ENCODE results near the gene SLC22A13.
"Not testable (repeated sequence)": the region's sequence is repeated elsewhere in the genome, so short reads cannot be mapped to it uniquely, and the experiment has no call there.

Gene SLC22A13, protein sequence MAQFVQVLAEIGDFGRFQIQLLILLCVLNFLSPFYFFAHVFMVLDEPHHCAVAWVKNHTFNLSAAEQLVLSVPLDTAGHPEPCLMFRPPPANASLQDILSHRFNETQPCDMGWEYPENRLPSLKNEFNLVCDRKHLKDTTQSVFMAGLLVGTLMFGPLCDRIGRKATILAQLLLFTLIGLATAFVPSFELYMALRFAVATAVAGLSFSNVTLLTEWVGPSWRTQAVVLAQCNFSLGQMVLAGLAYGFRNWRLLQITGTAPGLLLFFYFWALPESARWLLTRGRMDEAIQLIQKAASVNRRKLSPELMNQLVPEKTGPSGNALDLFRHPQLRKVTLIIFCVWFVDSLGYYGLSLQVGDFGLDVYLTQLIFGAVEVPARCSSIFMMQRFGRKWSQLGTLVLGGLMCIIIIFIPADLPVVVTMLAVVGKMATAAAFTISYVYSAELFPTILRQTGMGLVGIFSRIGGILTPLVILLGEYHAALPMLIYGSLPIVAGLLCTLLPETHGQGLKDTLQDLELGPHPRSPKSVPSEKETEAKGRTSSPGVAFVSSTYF

DNA sequence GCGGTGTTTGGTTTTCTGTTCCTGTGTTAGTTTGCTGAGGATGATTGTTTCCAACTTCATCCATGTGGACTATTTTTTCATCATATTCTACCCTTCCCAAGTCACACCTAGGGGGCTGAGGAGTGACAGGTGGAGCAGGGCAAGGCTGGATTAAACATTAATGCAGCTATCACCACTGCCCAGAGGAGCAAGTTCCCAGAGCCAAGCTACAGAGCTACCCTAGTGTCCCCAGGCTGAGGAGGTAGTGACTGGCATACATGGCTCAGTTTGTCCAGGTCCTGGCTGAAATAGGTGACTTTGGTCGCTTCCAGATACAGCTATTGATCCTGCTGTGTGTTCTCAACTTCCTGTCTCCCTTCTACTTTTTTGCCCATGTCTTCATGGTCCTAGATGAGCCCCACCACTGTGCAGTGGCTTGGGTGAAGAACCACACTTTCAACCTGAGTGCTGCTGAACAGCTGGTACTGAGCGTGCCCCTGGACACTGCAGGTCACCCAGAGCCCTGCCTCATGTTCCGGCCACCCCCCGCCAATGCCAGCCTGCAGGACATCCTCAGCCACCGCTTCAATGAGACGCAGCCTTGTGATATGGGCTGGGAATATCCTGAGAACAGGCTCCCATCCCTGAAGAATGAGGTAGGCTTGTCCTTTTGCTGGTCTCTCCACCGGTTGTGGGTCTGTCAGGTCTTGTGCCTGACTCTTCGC, at the start of gene SLC22A13:
Gene SLC22A13 (plus strand): TSS at position 209 of the 704 bp plus-strand sequence. CDS start 49 bp downstream, at position 258.
- no peak for DNase-seq

DNA sequence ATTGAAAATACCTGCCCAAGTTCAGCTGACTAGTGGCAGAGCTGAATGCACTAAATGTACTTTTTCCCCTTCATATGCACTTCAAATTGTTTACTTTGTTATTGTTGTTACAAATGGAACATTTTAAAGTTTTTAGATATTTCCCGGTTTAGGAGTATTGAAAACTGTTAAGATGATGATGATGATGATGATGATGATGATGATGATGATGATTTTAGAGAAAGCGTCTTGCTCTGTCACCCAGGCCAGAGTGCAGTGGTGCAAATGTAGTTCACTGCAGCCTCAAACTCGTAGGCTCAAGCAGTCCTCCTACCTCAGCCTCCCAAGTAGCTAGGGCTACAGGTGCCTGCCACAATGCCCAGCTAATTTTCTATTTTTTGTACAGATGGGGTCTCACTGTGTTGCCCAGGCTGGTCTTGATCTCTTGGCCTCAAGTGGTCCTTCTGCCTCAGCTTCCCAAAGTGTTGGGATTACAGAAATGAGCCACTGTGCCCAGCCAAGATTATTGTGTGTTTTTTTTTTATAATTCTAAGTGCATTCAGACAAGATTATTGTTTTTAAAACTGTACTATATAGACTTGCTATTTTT, 45.9 kb upstream of the SLC22A13 start:
- no peak for DNase-seq

DNA sequence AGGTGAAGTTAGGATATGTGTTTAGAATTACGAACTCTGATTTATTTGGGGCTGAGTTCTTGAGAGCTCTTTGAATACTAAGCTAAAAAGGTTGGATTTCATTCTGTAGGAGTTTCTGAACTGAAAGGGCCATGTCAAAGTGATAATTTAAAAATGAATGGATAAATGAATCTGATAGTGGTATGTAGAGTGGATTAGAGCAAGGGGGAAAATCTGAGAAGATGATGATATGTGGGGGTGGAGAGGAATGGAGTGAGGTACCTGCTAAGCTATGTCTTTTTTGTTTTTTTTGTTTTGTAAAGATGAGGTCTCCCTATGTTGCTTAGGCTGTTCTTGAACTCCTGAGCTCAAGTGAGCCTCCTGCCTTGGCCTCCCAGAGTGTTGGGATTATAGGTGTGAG, 44.6 kb upstream of the SLC22A13 start:
- DNase-seq: no peak

DNA sequence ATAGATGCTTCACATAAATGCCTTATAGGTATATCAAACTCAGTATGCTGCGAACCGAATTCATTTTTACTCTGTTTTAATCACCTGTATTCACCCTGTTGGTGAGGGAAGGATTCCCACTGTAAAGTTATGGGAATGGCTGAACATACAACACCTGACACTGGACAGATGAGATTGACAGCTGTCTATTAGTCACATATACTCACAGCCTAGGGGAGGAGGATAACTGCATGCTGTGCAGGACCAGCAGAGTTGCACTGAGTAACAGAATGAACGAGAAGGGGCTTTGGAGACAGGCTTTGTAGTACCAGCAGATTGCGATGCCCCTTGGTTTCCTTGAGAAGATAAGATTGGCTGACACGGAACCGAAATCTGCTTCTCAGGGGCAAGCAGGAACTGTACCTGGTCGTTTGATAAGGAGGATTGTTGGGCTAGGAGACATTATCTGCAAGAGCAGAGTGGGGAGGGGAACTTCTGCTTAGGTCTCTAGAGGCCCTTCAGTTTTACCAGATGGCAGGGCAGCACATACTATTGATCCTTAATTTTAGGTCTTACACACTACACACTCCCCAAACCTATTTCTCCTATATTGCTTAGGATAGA, 43.5 kb upstream of the SLC22A13 start:
- DNase-seq: no peak

DNA sequence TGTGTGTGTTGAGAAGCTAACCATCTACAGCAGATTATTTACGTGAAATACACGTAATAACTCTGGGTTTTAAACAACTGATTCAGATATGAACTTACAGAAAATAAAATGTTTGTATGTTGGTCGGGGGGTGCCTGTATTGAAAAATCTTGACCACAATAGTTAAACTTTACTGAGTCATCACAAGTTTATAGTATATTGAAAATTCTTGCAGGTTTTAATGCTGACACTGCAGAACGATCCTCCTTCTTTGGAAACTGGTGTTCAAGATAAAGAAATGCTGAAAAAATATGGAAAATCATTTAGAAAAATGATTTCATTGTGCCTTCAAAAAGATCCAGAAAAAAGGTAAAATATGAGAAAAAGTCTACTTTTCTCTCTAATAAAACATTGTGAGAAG, 41.3 kb upstream of the SLC22A13 start:
- no peak for DNase-seq

DNA sequence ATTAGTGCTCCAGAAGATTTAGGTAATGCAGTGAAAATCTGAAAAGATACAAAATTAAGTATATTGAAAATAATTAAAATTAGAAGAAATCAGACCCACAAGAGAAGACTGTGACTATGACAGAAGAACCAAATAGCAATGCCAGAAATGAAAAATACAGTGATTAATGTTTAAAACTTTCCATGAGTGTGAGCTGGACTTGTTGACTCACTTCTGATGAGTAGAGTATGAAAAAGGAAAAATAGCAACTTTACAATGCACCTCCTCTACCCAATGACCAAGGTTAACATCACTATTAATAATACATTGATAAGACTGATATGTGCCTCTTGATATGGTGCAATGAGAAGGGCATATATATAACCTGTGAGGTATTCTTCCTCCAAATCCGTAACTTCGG, 39.3 kb upstream of the SLC22A13 start:
- no peak for DNase-seq

DNA sequence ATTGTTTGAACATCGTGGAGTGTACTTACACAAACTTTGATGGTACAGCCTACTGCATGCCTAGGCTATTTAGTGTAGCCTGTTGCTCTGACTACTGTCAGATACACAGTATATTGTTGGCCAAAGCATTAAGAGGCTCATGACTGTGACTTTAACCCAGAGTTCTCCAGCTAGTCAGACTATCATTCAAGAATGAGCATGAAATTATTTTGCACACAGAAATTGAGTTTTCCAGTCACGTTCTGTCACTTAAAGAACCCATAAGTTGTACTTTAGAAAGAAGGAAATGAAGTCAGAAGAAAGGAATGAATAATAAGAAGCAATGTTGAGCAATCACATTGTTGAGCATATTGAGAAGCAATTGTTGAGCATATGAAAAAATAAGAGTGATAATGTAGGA, 37.6 kb upstream of the SLC22A13 start:
- no peak for DNase-seq

DNA sequence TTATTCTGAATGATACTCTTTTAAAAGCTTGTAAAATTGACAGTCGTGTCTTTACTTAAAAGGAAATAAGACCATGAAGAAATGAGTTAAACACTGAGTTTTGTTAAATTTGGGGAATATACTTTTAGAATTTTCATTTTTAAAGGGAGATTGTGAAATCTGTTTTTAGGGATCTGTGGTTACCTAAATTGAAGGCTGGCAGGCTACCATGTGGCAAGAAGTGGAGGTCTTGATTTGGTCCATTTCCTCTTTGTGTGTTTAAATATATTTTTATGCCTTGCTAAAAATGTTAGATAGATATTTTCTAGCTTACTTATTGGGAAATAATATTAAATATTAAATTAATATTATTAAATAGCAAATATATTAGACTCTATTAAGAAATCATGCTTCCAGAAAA, 36.6 kb upstream of the SLC22A13 start:
- no peak for DNase-seq

DNA sequence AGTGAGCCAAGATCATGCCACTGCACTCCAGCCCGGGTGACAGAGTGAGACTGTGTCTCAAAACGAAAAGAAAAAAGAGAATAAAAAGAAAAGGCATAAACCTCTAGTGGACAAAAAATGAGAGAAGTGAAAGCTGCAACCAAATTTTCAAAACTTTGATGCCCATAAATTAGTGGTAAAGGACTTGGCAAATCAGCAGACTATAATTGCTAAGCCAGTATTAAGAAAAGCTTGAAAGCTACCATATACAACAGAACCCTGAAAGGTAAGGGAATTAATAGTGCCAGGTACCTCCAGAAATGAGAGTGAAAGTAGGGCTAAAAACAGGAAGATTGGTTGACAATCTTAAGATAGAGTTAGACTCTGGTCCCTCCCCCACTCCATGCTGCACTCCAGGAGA, 32.9 kb upstream of the SLC22A13 start:
- no peak for DNase-seq

DNA sequence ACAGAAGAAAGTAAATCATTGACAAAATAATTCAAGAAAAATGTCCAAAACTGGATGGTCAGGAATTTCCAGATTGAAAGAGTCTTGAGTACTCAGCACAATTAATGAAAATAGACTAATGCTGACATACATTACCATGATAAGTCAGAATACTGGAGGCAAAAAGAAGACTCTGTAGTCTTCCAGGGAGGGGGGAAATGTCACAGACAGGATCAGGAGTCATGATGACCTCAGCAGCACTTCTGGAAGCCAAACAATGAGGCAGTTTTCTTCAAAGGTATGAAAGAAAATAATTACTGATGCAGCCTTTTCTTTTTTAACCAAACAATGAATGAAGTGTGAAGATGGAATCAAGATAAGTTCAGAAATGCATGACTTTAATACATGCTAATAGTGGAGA, 30.1 kb upstream of the SLC22A13 start:
- DNase-seq: no peak

DNA sequence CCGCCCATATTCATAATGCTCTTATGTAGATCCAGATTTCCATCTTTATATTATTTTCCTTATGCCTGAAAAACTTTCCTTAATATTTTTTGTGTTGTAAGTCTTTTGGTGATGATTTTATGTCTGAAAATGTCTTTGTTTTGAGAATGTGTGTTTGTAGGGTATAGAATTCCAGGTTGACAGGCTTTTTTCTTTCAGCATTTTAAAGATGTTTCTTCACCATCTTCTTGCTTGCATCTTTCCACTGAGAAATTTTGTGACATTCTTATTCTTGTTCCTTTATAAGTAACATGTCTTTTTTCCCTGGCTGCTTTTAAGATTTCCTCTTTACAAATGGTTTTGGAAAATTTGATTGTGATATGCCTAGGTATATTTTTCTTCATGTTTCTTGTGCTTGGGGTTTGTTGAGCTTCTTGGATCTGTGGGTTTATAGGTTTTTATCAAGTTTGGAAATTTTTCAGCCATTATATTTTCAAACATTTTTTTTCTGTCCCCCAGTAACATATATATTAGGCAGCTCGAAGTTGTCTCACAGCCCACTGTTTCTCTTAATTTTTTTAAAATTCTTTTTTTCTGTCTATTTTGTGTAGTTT, 27.1 kb upstream of the SLC22A13 start:
- DNase-seq: no peak

DNA sequence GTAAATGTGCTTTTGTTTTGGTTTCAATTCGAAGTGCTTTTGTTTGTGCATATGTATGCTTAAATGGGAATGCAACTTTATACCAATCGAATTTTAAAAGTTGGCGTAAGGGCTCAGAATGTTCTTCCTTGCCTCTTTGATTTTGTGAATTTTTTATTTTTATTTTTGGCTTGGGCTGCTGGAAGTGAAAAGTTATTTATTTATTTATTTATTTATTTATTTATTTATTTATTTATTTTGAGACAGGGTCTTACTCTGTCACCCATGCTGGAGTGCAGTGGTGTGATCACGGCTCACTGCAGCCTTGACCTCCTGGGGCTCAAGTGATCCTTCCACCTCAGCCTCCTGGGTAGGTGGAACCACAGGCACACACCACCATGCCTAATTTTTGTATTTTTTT, 22.8 kb upstream of the SLC22A13 start:
- DNase-seq: not testable (repeated sequence)

DNA sequence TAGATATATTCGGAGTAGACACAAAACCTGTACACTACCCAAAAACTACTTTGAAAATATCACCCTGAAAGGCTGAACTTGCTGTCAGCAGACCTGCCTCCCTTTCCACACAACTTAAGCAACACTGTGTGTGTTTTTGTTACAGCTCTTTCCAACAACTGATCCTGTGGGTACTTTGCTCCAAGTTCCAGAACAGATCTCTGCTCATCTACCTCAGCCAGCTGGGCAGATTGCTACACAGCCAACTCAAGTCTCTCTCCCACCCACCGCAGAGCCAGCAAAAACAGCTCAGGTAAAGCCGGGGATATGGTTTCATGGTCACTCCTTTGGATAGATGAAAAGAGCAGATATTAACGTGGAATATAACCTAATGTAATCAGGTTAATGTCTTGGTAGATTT, 19.7 kb upstream of the SLC22A13 start:
- no peak for DNase-seq

DNA sequence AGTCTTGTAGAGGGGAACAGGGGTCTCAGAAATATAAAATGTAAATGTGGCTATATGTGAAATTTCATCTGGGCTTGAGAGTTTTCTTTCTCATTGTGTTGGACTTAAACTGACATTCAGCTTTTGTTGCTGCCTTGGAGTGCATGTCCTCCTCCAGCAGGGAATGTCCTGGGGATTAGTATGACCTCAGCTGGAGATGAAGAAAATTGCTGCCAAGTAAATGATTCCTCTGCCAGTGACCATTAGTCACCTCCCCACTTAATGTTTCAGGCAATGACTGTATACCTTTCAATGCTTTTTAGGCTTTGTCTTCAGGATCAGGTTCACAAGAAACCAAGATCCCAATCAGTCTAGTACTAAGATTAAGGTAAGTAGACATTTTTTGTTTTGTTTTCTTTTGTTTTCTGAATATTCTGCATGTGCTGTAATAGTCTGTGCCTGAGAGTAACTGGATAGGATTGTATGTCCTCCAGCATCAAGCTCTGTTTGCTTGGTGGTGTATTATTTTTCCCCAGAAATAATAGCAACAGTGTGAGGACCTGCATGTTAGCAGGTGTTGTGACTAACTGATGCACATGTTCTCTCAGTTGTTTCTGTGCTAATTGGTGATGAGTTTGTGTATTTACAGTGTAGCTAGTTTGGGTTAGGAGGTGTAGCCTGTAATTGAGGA, 18.1 kb upstream of the SLC22A13 start:
- DNase-seq: no peak

DNA sequence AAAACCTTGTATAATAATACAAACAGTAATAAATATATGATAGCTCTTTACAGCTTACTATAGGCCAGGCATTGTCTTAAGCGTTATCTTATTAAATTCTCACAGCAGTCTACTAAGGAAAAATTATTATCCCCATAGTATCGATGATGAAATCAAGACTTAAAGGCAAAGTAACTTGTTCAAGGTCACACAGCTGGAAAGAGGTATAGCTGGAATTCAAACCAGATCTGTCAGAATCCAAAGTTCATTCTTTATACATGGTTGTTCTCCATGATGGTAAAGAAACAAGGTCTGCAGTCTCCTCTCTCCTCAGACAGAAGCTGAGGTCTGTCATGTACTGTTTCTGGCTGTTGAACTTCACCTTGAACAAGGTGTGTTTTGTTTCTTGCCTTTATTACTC, 15.4 kb upstream of the SLC22A13 start:
- DNase-seq: no peak

DNA sequence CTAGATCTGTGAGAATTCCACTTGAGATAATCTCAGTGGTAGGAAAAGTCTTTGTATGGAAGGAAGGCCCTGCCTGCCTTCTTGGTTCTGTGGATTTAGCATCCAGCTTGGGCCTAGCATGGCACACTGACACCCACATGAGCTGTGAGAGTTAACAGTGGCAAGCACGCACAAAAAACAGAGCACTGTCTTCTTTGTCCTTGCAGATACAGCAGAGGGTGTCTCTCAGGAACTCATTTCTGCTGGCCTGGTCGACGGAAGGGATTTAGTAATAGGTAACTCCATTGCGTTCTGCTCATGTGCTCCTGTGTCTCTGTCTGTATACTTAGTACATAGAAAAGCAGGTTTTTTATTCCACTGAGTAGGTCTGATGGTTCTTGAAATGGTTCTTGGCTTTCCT, 14.4 kb upstream of the SLC22A13 start:
- DNase-seq: no peak

DNA sequence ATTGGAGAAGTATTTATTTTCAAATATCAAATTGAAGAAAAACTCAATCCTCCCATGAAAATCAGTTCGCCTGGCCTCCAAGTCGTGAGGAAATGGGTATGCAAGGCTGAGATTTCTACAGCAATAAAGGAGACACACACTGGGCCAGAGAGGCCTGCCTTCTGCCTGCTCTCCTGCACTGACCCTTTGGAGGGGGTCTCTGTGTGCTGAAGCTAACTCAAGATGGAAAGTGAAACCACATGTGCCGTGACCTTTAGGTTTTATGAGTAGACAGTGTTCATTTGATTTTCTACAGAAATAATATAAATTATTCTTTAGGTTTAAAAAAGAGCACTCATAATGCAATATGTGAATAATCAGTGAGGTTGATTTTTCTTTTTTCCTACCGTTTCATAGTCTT, 11.9 kb upstream of the SLC22A13 start:
- no peak for DNase-seq

DNA sequence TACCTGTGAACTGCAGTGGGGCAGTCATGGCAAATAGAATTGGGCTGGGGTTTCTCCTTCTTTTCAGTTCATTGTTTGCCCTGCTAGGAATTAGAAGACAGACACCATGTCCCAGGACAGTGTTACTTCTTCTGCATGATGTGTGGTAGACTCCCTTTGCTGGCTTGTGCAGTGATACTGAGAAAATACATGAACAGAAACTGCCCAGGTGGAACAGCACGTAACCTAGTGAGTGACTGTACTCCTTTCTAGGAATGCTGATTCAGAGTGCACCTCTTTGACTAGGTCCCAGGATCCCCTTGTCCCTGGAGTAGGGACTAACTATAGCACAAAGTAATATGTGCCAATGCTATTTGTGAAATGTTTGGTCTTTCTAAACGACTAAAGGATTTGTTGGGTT, 10.7 kb upstream of the SLC22A13 start:
- DNase-seq: no peak

DNA sequence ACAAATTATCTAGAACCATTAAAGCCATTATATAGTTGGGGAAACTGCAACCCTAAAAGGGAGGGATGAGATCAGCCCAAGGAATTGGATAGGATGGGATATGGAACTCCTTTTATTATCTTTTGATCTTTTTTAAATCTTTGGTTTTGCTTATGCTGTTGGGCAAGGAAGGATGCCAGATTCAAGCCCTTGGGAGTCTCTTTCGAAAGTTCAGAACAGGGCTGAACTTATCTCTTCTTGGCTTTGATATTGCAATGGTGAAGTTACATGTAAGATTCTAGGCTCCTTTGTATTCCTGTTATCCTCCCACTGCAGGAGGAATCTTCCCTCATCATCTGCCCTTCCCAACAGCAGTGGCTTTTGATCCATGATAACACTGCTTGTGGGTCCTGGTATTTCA, 10.0 kb upstream of the SLC22A13 start:
- DNase-seq: no peak

DNA sequence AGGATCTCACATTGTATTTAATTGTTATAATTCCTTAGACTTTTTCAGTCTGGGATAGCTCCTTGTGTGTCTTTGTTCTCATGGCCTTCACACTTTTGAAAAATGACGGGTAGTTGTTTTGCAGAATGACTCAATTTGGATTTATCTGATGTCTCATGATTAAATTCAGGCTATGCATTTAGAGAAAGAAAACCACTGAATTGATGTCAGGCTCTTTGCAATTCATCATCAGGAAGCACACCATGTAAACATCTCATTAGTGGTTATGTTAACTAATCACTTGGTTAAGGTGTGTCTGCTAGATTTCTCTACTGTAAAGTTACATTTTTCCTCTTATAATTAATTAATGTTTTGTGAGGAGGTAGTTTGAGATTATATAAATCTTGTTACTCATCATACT, 8.0 kb upstream of the SLC22A13 start:
- no peak for DNase-seq

DNA sequence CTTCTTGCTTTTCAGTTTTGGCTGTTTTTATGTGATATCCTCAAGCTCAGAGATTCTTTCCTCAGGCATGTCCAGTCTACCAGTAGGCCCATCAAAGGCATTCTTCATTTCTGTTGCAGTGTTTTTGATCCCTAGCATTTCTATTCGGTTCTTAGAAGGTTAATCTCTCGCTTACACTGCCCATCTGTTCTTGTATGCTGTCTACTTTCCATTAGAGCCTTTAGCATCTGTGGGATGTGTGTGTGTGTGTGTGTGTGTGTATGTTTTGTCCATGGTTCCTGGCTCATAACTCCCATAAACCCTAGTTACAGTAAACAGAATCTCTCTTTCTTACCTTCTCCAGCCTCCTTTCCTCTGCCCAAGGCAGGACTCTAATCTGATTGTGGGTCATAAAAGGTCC, 5.1 kb upstream of the SLC22A13 start:
- DNase-seq: no peak

DNA sequence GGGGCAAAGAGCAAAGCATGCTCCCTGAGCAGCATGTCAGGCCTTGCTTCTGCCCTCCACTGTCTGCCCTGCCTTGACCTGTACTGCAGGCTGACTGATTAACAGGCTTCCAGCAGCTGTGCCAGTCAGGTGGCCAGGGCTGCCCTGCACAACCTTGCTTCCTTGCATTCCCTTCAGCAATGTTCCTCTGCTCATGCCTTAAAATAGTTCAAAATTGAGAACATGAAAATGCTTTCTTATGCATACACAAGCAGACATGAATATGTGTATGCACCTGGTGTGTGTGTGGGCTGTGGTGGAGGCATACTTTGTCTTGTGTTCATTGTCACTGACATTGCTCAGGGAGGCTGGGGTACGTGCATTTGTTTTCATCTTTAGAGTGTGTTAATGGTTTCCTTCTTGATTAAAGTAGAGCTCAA, 1.2 kb upstream of the SLC22A13 start:
- no peak for DNase-seq

Data from NCI-H2107 (cell line).